B cell (primary cell): Measurements from ENCODE around the gene HOXC13. TPM values are rescaled to one million over a fixed set of nuclear protein-coding genes. Genes with fewer than 3 reads are reported as not detected.

Source experiments
- ATAC-seq: fragments of 200-7000 bp; cut with Tn5 transposase; one replicate; pipeline ENCODE4 v1.10.0; 2021; ENCODE audit warnings: low read depth, mild to moderate bottlenecking, moderate number of reproducible peaks, moderate library complexity
- CTCF ChIA-PET: fragments of 350-600 bp; sonication (Branson Sonifier 250); formaldehyde crosslinking; loops from one replicate; lab custom pipeline; 2021; ENCODE audit warnings: antibody characterized with exemption, inconsistent platforms; lab: Charles Lee
- POLR2A ChIA-PET: fragments of 350-600 bp; sonication (Branson Sonifier 250); formaldehyde crosslinking; loops from one replicate; lab custom pipeline; 2021; ENCODE audit warnings: antibody characterized with exemption; lab: Charles Lee
- DNase-seq: peaks from one replicate; pipeline ENCODE4 v3.0.0; 2013
- H2AFZ ChIP-seq: 2 replicates; pipeline ENCODE4 v1.6.1; 2012; ENCODE audit warnings: mild to moderate bottlenecking, low read depth, low read length; ENCODE audit not compliant: insufficient read depth, poor library complexity, severe bottlenecking
- H3K27ac ChIP-seq, 2 donors: 1 replicate in 1 of 2; 2 replicates in 1 of 2; pipeline ENCODE4 v1.5.1; 2012 to 2013; ENCODE audit warnings: low read length in 2 of 2, mild to moderate bottlenecking in 2 of 2, moderate library complexity in 1 of 2
- H3K27me3 ChIP-seq, 4 experiments: fragments of 200-600 bp in 1 of 4; sonication (generic) in 1 of 4; replicated peaks in 1 of 4; 1 replicate in 2 of 4; 2 replicates in 2 of 4; pipeline versions ENCODE4 v1.6.1 to v1.7.0; 2013 to 2016; ENCODE audit warnings: low read length in 3 of 4, mild to moderate bottlenecking in 2 of 4, mixed read lengths in 1 of 4, moderate library complexity in 1 of 4; ENCODE audit not compliant: insufficient read depth in 4 of 4, control insufficient read depth in 3 of 4; ENCODE audit errors: control extremely low read depth in 1 of 4
- H3K36me3 ChIP-seq, 2 experiments: replicated peaks in 1 of 2; 1 replicate in 1 of 2; 2 replicates in 1 of 2; pipeline versions ENCODE4 v1.6.1 to v1.7.1; 2013; ENCODE audit warnings: low read length in 1 of 2; ENCODE audit not compliant: insufficient read depth in 2 of 2, control insufficient read depth in 1 of 2; ENCODE audit errors: control extremely low read depth in 1 of 2, extremely low read depth in 1 of 2
- H3K4me1 ChIP-seq, 2 donors: fragments of 200-600 bp in 1 of 2; sonication (generic) in 1 of 2; 1 replicate in 1 of 2; 2 replicates in 1 of 2; pipeline versions ENCODE4 v1.5.1 to v1.6.1; 2013 to 2017; ENCODE audit warnings: low read length in 2 of 2; ENCODE audit not compliant: control insufficient read depth in 2 of 2, insufficient read depth in 2 of 2
- H3K4me2 ChIP-seq: replicated peaks from 2 replicates; pipeline ENCODE3; 2012; ENCODE audit warnings: mild to moderate bottlenecking, low read depth, low read length; ENCODE audit not compliant: poor library complexity, severe bottlenecking
- H3K4me3 ChIP-seq, 5 experiments: fragments of 200-600 bp in 1 of 5; sonication (generic) in 1 of 5; 1 replicate in 3 of 5; 2 replicates in 2 of 5; pipeline versions ENCODE4 v1.5.1 to v1.7.0; 2011 to 2016; ENCODE audit warnings: low read length in 4 of 5, mild to moderate bottlenecking in 4 of 5, low read depth in 2 of 5, control low read depth in 1 of 5, moderate library complexity in 1 of 5; ENCODE audit not compliant: insufficient read depth in 1 of 5; ENCODE audit errors: control extremely low read depth in 1 of 5, extremely low read depth in 1 of 5
- H3K79me2 ChIP-seq: fragments of 200-600 bp; sonication (generic); one replicate; pipeline ENCODE4 v1.6.0; 2016; ENCODE audit warnings: low read length; ENCODE audit not compliant: control insufficient read depth, insufficient read depth
- H3K9ac ChIP-seq: fragments of 200-600 bp; sonication (generic); 2 replicates; pipeline ENCODE4 v1.6.1; 2017; ENCODE audit warnings: mild to moderate bottlenecking, low read length, moderate library complexity
- H3K9me3 ChIP-seq, 3 donors: one replicate each; pipeline versions ENCODE4 v1.6.1 to v1.7.1; 2013; ENCODE audit warnings: low read length in 2 of 3; ENCODE audit not compliant: control insufficient read depth in 2 of 3, insufficient read depth in 1 of 3; ENCODE audit errors: control extremely low read depth in 1 of 3
- H4K20me1 ChIP-seq: 2 replicates; pipeline ENCODE4 v1.6.0; 2012; ENCODE audit warnings: mild to moderate bottlenecking, low read length; ENCODE audit not compliant: insufficient read depth, control insufficient read depth, poor library complexity, severe bottlenecking
- H3K27ac Mint-ChIP-seq: one replicate; pipeline ENCODE4 v1.8.0; 2021; ENCODE audit warnings: mixed read lengths
- H3K27me3 Mint-ChIP-seq: one replicate; pipeline ENCODE4 v1.8.0; 2021; ENCODE audit warnings: mixed read lengths
- H3K4me1 Mint-ChIP-seq: one replicate; pipeline ENCODE4 v1.8.0; 2021; ENCODE audit warnings: mixed read lengths
- H3K4me3 Mint-ChIP-seq: one replicate; pipeline ENCODE4 v1.8.0; 2021; ENCODE audit warnings: mixed read lengths
- H3K9me3 Mint-ChIP-seq: one replicate; pipeline ENCODE4 v1.8.0; 2022; ENCODE audit warnings: mixed read lengths; ENCODE audit not compliant: insufficient read depth
- EZH2 ChIP-seq: IDR thresholded peaks from 2 replicates; pipeline ENCODE4 v1.6.1; 2012; ENCODE audit warnings: borderline replicate concordance, low read depth, mild to moderate bottlenecking, moderate library complexity, low read length; ENCODE audit not compliant: insufficient read depth, poor library complexity, severe bottlenecking
- WGBS: methylation state at CpG from one replicate; pipeline ENCODE4 v1.1.5; 2013; ENCODE audit warnings: missing lambda C conversion rate; ENCODE audit not compliant: insufficient coverage; 5-methylcytosine and 5-hydroxymethylcytosine counted together
- intact Hi-C: fragments of 100-400 bp; cut with micrococcal nuclease; formaldehyde crosslinking; loops from one replicate; pipeline ENCODE4 v1.10.0; 2022
- polyA plus RNA-seq: library from polyadenylated mRNA; depleted of rRNA; stranded (reverse); fragments of >200 nt; gene quantifications from 2 replicates; pipeline ENCODE4 v1.2.3, GENCODE V29; 2012
- total RNA-seq, 2 donors: library from RNA; stranded (reverse); fragments of 120-200 nt in 1 of 2; gene quantifications; 1 replicate in 1 of 2; 2 replicates in 1 of 2; pipeline versions ENCODE4 v1.2.3 to v1.2.4, GENCODE V29; 2013 to 2022
- TF ChIP-seq, protein P1 (sequence below): fragments of 200-600 bp; IDR thresholded peaks from one replicate; pipeline ENCODE4 v1.8.0; 2022; ENCODE audit warnings: antibody characterized with exemption, mild to moderate bottlenecking

HOXC13 gene
- total and polyA plus RNA-seq, 2 donors (not counting 1 experiment from before 2014, with no cell fraction given): not detected

DNA sequence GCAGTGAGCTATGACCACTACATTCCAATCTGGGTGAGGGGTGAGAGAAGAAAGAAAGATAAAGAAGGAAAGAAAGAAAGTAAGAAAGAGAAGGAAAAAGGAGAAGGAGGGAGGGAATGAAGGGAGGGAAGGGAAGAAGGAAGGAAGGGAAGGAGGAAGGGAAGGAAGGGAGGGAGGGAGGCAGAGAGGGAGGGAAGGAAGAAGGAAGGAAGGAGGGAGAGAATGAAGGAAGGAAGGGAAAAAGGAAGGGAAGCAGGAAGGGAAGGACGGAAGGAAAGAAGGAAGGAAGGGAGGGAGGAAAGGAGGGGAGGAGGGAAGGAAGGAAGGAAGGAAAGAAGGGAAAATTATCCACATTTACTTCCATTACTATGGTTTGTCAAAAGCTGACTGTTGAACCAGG, 39.4 kb upstream of the HOXC13 start:
- no peak overlapping the region for H3K9ac ChIP-seq
- H3K27ac ChIP-seq: no peak overlapping the region
- CTCF ChIA-PET: no interaction called here
- no peak overlapping the region for H2AFZ ChIP-seq
- peaks cover 0 to 40% (median 14%) of the 10 kb centered on the region in 4 experiments for H3K27me3 ChIP-seq
- no peak overlapping the region for H3K4me3 ChIP-seq
- no CpG with 5 or more reads among the region's 1 CpG for WGBS
- H3K4me1 ChIP-seq: no peaks in the 10 kb centered on the region
- TF ChIP-seq, protein P1, sequence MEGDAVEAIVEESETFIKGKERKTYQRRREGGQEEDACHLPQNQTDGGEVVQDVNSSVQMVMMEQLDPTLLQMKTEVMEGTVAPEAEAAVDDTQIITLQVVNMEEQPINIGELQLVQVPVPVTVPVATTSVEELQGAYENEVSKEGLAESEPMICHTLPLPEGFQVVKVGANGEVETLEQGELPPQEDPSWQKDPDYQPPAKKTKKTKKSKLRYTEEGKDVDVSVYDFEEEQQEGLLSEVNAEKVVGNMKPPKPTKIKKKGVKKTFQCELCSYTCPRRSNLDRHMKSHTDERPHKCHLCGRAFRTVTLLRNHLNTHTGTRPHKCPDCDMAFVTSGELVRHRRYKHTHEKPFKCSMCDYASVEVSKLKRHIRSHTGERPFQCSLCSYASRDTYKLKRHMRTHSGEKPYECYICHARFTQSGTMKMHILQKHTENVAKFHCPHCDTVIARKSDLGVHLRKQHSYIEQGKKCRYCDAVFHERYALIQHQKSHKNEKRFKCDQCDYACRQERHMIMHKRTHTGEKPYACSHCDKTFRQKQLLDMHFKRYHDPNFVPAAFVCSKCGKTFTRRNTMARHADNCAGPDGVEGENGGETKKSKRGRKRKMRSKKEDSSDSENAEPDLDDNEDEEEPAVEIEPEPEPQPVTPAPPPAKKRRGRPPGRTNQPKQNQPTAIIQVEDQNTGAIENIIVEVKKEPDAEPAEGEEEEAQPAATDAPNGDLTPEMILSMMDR: no peak
- TF ChIP-seq EZH2: no peak
- intact Hi-C loops: no loop called here
- no peaks in the 10 kb centered on the region for H3K79me2 ChIP-seq
- no peaks in the 10 kb centered on the region for H4K20me1 ChIP-seq
- no peak for ATAC-seq
- no peaks in the 10 kb centered on the region for H3K36me3 ChIP-seq
- Mint-ChIP-seq H3K4me1 (no peaks in the 10 kb centered on the region), H3K9me3 (peaks cover 2% of the 10 kb centered on the region), H3K27ac (no peak overlapping the region), H3K4me3 (no peak overlapping the region), H3K27me3 (peaks cover 38% of the 10 kb centered on the region)
- POLR2A ChIA-PET: no interaction called here
- no peaks in the 10 kb centered on the region for H3K9me3 ChIP-seq
- DNase-seq: no peak
- H3K4me2 ChIP-seq: no peak overlapping the region

DNA sequence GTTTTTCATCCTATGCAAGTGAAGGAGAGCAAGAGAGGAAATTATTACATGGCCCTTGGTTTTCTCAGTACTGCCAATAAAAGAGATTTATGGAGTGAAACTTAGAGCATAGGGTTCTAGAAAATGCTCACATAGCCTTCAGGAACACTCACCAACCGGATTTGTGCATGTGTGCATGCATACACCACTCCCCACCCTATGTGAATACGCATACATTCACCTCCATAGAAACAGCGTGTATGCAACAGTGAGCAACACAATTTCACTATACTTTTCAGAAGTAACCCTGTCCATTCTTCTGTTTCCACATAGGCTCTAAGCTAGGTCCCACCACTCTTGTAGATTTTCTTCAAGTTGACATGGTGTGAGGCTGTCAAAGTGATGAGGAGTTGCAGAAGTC, 31.5 kb upstream of the HOXC13 start:
- DNase-seq: no peak
- TF ChIP-seq, protein P1: no peak
- no peak for TF ChIP-seq EZH2
- H3K36me3 ChIP-seq: no peaks in the 10 kb centered on the region
- intact Hi-C loops: no loop called here
- no peaks in the 10 kb centered on the region for H3K4me1 Mint-ChIP-seq
- CTCF ChIA-PET: no interaction called here
- no peak overlapping the region for H3K4me2 ChIP-seq
- H3K27ac ChIP-seq: no peak overlapping the region
- H3K79me2 ChIP-seq: no peaks in the 10 kb centered on the region
- H3K27ac Mint-ChIP-seq: no peak overlapping the region
- no peak overlapping the region for H3K4me3 Mint-ChIP-seq
- ATAC-seq: no peak
- no peak overlapping the region for H3K9ac ChIP-seq
- no peak overlapping the region for H3K4me3 ChIP-seq
- no peak overlapping the region for H2AFZ ChIP-seq
- H3K27me3 ChIP-seq: peaks cover 0 to 8% (median 5%) of the 10 kb centered on the region in 4 experiments
- no peaks in the 10 kb centered on the region for H3K9me3 Mint-ChIP-seq
- 100% methylated on average over 1 of the region's 3 CpGs for WGBS
- no peaks in the 10 kb centered on the region for H3K4me1 ChIP-seq
- H3K9me3 ChIP-seq: no peaks in the 10 kb centered on the region
- POLR2A ChIA-PET: no interaction called here
- H3K27me3 Mint-ChIP-seq: peaks cover 28% of the 10 kb centered on the region
- no peaks in the 10 kb centered on the region for H4K20me1 ChIP-seq
